AG20443 (cell line): Measurements from ENCODE around the gene TAX1BP1.
"Not testable (repeated sequence)": the region's sequence is repeated elsewhere in the genome, so short reads cannot be mapped to it uniquely, and the experiment has no call there.

ENCODE experiments used
- DNase-seq: peaks from one replicate; pipeline ENCODE4 v3.0.0; 2012; ENCODE audit warnings: low spot score, mixed read lengths

Gene TAX1BP1

DNA sequence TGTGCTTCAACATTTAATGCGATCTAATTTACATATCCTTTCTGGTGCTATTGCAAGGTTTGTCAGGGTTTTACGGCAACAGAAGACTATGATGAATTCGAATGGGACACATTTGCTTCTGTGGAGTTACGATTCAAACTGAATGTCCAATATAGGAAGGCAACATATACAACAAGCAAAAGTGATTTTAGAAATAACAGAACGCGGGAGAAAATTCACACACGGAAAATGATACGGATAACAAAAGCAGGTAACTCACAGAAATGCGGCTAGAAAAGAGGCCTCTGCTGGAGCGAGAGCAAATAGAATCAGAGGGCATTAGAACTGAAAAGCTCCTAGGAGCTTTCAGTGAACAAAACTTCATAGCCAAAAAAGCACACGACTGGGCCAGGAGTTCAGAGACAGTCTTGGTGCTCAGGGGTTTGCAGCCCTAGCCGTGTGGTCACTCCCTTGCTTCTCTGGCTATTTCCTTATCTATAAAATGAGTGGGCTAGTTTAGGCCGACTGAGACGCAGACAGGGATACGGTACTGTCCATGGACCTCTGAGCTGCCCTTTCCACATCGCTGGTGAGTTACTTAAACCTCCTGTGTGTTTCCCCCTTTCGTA is 557 bp upstream of the TAX1BP1 start:
- no peak for DNase-seq

DNA sequence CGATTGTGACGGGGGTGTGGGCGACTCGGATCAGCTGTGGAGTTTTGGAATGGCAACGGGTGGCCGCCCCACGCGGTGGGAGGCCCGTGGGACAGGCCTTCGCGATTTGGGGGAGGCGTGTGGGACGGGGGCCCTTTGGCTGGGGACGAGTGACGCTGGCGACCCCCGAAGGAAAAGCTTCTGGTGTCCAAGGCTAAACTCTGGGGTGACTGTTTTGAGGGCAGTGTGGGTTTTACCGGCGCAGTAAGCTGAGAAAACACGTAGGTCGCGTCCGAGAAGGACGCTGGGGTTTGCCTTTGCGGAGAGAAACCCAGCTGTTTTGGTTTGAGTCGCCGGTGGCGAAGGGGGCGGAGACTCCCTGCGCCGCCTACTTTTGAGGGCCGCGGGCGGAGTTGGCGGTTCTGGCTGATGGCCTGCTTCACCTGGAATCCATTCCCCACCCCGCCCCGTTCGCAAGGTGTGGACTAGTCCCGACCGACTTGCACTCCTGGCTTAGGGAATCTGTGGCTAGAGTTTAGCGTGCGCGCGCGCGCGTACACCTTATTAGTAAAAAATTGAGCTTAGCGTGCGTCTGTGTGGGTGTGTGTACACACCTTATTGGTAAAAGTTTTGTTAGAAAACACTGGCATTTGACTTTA is 606 bp downstream of the TAX1BP1 start:
- peak; percentile 83 for DNase-seq

DNA sequence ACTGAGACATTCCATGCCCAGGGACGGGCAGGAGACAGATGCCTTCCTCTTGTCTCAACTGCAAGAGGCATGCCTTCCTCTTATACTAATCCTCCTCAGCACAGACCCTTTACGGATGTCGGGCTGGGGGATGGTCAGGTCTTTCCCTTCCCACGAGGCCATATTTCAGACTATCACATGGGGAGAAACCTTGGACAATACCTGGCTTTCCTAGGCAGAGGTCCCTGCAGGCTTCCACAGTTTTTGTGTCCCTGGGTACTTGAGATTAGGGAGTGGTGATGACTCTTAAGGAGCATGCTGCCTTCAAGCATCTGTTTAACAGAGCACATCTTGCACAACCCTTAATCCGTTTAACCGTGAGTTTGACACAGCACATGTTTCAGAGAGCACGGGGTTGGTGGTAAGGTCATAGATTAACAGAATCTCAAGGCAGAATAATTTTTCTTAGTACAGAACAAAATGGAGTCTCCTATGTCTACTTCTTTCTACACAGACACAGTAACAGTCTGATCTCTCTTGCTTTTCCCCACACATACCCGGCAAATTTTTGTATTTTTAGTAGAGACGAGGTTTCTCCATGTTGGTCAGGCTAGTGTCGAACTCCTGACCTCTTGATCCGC is 2.2 kb downstream of the TAX1BP1 start:
- DNase-seq = not testable (repeated sequence)

DNA sequence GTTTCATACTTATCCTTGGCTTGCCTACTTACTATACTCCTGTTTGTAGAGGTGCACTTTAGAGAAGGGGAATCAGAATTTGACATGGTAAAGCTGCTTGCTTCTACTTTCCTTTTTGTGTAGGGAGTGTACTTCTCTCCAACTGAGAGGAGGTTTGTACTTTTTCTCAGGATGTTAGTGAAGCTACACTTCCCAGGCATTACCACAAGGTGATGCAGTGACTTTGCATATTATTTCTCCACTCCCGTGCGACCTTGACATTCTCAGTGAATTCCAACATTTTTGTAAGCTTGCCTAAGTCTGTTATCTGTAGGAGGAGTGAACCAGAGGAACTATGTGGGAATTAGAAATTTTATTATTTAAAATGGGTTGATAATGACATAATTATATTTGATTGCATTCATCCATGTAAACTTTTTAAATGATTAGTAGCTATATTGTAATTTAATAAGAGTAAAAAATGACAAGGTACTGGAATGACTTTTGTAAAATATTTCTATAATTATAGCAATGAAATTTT is 5.2 kb downstream of the TAX1BP1 start:
- DNase-seq = peak; percentile 43

DNA sequence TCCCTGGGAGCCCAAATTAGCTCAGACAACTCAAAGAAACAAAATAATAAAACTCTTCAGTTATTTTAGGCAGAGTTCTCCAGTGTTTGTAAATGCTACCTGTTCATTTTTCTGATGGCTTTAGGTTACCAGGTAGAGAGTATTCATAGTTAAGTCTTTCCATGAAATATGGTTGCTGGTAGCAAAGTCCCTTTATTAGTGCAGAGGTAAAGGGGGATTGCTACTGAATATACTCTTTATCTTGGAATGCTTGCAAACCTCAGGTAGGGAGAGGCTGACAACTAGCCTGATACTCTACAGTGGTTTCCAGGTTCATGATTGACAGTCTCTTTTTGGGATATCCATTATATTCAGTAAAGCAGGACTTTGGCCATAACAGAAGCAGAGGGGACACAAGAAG is 6.5 kb downstream of the TAX1BP1 start:
- no peak for DNase-seq

DNA sequence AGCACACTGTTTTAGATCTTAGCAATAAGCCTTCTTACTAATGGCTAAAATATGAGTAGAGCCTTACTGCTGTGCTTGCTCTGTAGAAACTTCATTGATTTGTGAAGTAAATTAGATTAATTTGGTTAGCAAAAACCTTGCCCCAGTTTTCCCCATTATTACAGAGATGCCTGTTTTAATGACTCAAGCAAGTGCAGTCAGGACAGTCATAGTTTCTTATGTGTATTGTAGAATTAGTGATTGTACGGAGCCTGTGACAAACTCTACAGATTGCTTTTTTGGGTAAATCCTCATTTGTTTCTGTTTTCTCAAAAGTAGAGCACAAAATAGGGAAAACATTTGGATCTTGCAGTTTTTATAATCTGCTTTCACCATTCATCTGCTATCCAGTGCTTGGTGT is 7.0 kb downstream of the TAX1BP1 start:
- peak; percentile 7 for DNase-seq

DNA sequence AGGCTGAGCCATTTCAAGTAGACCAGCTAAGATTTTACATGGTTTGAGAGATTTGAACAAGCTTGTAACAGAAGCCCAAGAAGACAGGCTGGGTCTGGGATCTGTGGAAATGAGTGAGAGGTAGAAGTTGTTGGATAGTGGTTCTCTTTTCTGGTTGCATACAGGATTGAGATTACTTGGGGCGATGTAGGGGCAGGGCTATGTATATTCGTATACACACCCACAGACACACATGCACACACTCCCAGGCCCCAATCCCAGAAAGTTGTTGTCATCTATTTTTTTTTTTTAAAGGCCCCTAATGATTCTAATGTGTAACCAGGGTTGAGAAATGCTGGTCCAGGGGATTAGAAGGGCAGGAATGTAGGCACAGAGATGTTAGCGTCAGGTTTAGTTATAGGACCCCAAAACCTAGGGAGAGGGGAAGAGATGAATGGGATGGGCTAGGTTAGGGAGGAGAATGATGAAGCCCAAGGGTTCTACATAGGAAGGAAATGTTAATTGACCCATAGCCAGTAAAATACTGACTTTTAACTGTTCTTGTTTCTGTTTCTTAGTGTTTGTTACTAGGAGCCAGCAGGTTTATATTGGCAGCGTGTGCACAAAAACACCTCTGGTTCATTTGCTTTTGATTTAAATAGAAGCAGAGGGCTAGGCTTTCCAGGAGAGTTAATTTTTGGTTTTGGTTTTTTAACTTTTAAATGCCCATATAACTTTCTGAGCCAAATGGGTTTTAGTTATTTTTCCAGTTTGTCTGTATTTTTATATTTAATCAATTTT is 7.8 kb downstream of the TAX1BP1 start:
- DNase-seq = no peak

DNA sequence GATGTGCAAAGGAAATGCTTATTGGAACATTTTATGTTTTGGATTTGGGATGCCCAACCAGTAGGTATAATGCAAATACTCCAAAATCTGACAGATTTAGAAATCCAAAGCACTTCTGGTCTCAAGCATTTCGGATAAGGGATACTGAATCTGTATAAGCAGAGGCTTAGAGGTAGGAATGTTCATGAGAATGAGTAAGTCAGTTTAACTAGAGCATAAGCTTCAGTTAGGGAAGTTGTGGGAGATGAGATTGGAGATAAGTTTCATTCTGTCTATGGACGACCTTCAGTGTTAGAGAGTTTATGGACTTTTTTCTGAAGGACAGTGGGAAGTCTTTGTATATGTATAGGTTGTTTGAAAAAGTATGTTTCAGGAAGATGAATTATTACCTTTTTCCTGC is 10.4 kb downstream of the TAX1BP1 start:
- no peak for DNase-seq

DNA sequence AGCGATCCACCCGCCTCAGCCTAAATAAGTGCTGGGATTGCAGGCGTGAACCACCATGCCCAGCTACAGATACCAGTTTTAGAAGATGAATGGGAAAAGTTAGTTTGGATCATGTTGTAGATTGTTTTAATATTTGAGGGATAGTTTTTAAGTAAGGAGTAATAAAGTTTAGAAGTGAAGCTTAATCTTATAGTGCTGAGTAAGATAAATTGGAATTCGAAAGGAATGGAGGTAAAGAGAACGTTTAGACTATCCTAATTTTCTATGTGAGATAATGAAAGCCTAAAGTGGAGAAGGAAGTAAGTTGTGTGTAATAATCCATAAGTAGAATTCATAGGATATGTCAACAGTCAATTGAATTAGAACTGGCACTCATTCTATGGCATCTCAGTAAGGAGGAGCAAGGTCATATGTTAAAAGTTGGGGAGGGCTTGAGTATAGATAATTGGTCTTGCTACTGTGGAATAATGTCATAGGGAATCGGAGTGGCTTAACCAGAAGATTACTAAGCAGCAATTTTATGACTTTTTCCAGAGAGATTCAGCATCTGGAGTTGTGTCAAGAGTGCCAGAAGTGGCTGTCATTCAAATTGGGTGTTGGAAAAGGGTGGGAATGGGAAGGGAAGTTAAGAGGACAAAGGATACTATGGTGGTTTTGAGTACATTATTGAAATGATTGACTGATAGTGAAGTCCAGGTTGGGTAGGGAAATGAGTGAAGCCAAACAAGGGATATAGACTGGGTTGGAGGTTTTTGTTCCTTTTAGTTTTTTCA is 12.1 kb downstream of the TAX1BP1 start:
- DNase-seq = no peak

DNA sequence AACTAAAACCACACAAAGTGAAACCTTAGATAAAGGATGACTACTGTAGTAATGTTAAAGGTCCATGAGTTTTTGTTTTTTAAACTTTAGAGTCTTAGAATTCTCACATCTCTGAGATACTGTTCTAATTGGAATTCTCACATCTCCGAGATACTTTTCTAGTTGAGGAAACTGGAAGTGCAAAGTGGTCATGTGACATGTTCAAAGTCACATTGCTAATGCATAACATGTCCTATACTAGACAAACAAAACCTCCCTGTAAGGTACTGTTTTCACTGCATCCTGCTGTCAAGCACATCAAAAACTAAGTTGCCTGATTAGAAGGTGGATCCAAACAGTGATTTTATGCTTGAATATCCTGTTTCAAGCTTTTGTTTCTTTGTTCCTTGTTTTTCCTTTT is 13.9 kb downstream of the TAX1BP1 start:
- no peak for DNase-seq

DNA sequence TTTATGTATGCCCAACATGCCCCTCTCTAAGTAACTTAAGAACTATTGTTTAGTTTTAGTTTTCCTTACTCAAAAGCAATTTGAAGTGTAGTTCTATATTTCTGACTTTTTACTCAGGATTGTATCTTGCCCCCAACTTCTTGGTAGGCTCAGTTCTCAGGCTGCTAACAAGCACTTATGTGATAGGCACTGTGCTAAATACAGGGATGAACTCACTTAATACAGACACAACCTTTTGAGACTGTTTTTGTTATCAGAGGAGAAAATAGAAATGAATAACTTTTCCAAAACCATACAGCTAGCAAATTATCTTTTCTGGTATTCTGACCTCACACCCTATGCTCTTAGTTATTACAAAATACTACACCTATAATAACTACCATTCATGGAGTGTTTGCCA is 16.3 kb downstream of the TAX1BP1 start:
- no peak for DNase-seq

DNA sequence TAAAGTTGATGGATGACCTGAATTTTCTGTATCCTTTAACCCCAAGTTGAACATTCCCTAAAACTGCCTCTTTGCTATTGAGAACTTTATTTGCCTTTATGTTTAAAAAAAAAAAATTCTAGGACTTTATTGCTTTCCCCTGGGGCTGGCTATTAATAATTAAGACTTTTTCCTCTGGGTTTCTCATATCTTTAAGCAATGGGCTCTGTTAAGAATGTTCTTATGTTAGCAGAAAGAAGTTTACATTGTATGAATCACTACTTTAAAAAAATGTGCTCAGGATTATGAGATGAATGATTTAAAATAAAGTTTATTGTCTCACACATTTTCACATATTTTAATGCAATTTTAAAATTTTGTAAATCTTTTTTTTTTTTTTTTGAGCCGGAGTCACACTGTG is 19.5 kb downstream of the TAX1BP1 start:
- DNase-seq = no peak

DNA sequence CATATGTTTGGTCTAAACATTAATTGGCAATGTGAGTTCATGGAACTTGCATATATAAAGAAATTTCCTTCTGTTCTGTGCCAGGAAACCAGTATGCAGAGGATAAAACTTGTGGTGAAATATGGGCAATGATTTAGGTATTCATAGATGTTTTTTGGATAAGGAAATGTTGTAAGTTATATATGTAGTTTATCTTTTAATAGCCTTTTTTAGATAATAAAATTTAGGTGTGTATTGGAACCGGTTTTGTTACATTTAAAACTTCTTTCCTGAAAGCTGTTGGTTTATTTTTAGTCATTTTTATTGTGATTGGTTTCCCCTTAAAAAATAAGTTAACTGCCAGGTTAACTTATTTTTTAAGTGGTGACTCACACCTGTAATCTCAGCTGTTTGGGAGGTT is 22.1 kb downstream of the TAX1BP1 start:
- no peak for DNase-seq

DNA sequence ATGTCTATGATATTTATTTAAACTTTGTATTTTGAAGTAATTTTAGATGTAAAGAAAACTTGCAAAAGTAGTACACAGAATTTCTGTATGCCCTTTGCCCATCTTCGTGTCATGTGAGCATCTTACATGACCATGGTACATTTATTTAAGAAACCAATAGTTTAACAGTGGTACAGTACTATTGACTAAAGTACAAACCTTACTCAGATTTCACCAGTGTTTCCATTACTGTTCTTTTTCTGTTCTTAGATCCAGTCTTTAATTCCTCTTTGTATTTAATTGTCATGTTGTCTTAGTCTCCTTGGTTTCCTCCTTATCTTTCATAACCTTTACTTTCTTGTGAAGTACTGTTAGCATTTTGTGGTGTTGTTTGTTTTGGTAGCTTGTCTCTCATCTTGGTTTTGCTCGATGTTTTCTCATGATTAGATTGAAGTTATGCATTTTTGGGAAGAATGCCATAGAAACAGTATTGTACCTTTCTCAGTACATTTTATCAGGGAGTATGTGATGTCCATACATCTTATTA is 24.1 kb downstream of the TAX1BP1 start:
- DNase-seq = no peak

DNA sequence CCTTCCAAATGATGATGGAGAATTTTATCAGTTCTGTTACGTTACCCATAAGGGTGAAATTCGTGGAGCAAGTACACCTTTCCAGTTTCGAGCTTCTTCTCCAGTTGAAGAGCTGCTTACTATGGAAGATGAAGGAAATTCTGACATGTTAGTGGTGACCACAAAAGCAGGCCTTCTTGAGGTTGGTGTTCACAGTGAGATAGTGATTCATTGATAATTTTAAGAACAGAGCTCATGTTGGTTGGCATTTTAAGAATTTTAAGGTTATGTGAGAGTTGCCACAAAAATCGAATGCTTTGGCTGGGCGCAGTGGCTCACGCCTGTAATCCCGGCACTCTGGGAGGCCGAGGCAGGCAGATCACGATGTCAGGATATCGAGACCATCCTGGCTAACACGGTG is 25.9 kb downstream of the TAX1BP1 start:
- no peak for DNase-seq

DNA sequence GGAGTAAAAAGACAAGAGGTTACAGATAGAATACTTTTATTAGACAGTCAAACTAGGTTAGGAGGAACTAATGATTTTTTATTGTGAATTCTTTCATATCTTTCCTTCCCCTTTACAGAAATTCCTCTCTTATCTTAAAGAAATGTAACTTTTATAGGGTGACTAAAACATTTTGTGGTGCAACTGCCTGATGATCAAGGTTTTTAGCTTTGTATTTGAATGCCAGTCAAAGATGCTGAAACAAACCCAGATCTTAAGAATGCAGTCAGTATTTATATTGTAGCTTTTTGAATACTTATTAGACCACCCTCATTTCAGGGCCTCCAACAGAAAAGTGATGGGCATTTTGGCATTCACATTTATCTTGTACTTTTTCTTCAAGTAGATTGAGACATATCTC is 27.4 kb downstream of the TAX1BP1 start:
- DNase-seq = no peak

DNA sequence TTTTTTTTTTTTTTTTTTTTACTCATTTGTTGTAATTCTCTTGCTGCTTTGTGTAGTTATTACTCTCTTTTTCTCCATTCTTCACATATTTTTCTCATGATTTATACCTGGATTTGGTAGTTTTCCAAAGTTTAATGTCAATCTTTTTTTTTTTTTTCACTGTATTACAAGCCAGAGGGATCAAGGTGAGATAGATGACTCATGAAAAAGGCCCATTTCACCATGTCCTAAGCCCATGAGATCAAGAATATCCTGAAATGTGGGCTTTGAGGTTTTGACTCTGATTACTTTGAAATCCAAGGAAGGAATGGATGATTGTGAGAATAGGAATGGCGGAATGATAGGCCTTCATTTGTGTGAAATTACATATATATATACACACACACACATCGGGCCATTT is 31.1 kb downstream of the TAX1BP1 start:
- no peak for DNase-seq

DNA sequence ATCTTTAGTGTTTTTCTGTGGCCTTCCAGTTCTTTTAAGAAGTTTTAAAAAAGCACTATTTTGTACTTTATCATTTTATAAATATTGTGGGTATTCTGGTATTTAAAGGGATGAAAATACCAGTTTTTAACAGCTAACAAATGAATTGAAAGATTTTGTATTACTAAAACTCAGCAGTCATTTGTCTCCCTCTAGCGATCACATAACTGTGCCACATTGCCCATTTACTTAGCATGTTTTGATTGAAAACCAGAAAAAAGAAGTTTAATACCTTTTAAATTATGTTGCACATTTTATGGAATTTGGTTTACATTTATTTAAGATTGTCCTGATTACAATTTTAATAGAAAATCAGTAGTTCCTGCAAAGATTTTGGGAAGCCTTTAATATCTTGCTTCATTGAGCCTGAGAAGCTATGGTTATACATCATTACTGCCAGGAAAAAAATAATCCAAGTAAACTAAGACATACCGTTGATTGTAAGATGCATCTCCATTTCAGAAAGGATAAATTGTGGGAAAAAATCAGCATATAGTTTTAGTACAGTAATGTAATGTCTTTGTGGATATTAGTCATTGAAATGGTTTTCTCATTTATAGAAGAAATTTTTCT is 34.9 kb downstream of the TAX1BP1 start:
- DNase-seq = peak; percentile 25

DNA sequence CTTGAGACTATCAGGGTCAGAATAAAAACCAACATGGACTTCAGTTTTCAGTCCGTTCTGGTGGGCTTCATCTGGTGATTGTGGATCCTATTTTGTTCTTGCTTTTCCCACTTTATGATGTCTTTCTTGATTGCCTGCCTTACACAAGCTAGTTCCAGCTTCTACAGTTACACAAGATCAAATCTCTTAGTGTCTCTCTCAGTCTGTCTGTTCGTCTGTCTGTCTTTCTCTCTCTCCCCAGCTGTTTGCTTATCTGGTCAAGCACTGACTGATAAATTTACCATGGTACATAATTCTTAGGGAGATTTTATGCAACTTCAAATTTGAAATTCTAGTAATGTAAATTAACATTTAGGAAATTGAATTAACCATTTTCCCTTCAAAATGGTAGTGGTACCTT is 35.8 kb downstream of the TAX1BP1 start:
- no peak for DNase-seq

DNA sequence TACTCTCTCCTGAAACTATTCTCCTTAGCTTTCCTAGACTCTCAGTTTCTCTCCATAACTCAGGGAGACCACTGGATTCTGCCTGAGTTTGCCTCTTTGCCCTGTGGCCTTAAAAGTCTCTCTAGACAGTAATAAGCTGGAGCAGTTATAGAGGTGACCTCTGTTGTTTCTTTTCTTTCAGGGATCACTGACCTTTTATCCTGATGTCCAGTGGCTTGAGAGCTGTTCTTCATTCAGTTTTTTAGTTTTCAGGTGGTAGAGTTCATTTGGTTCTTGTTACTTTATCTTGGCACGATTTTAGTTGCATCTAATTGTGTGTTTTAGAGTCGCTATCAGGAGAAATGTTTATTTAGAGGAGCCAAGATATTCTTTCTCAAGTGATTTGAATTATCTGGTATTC is 37.7 kb downstream of the TAX1BP1 start:
- no peak for DNase-seq

DNA sequence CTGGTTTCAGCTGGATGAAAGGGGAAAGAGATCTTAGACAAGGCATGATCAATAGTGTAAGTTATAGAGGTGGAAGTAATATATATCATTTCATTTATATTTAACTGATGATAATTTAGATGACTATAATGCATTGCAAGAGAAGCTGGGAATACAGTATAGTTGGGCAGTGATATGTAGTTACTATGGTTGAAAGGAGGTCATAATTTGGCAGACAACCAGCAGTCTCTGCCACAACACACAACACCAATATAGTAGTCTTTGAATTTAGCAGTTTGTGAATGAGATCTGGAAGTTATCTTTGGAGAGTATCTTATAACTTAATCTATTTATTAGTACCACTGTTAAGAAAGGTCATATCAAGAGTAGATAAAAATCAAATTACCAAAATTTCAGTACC is 39.9 kb downstream of the TAX1BP1 start:
- no peak for DNase-seq
